VCaP (cell line): Measurements from ENCODE around the gene AUTS2.

ENCODE experiments used
- H3K27ac ChIP-seq: fragments of 450-650 bp; 2 replicates; pipeline ENCODE4 v1.5.1; 2017
- TF ChIP-seq, protein P1 (sequence below): fragments of 450-650 bp; conservative IDR thresholded peaks from 2 replicates; pipeline ENCODE4 v1.5.1; 2017; ENCODE audit warnings: mild to moderate bottlenecking, moderate library complexity

The AUTS2 gene

DNA sequence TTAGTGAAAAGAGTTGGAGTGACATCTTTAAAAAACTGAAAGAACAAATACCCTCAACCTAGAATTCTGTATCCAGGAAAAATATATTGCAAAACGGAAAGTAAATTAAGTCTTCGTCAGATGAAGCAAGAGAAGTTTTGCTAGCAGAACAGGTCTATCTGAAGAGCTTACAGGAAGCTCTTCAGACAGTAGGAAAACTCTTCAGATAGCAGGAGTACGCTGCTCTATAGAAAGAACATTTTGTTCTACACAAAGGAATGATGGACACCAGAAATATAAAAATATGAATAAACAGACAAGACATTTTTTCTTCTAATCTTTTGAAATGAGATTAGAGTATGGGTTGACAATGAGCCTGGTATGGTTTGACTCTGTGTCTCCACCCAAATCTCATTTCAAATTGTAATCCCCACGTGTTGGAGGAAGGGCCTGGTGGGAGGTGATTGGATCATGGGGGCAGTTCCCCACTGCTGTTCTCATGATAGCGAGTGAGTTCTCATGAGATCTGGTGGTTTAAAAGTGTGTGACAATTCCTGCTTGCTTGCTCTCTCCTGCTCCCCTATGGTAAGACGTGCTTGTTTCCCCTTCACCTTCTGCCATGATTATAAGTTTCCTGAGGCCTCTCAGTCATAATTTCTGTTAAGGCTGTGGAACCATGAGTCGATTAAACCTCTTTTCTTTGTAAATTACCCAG, 567.3 kb downstream of the AUTS2 start:
- TF ChIP-seq, protein P1, sequence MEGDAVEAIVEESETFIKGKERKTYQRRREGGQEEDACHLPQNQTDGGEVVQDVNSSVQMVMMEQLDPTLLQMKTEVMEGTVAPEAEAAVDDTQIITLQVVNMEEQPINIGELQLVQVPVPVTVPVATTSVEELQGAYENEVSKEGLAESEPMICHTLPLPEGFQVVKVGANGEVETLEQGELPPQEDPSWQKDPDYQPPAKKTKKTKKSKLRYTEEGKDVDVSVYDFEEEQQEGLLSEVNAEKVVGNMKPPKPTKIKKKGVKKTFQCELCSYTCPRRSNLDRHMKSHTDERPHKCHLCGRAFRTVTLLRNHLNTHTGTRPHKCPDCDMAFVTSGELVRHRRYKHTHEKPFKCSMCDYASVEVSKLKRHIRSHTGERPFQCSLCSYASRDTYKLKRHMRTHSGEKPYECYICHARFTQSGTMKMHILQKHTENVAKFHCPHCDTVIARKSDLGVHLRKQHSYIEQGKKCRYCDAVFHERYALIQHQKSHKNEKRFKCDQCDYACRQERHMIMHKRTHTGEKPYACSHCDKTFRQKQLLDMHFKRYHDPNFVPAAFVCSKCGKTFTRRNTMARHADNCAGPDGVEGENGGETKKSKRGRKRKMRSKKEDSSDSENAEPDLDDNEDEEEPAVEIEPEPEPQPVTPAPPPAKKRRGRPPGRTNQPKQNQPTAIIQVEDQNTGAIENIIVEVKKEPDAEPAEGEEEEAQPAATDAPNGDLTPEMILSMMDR: no peak
- no peak overlapping the region for H3K27ac ChIP-seq

- TF ChIP-seq, protein P1: no peak
- no peak overlapping the region for H3K27ac ChIP-seq
Measured at GRCh38 chr7:70171369-70171920, 573.2 kb downstream of the AUTS2 start.

- H3K27ac ChIP-seq: no peak overlapping the region
- TF ChIP-seq, protein P1: no peak
Measured at GRCh38 chr7:70177166-70177565, 578.9 kb downstream of the AUTS2 start.

- no peak overlapping the region for H3K27ac ChIP-seq
- TF ChIP-seq, protein P1: no peak
Measured at GRCh38 chr7:70178211-70178610, 579.9 kb downstream of the AUTS2 start.

DNA sequence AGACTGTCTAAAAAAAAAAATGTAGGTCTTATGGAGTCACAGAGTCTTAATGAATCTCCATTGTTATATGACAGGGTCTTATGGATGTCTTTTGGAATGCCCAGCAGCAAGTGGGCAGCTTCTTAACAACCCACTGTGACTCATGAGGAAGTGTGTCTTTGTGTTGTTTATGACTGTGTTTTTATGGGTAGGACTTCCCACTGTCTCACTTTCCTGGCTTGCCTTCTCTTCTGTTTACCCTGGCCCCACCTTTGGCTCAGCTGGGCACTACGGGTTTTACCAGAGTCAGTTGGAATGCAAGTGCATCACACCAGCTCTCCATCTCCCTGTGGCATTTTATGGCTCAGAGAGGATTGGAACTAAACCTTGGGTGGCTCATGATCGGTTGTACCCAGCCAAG, 580.5 kb downstream of the AUTS2 start:
- H3K27ac ChIP-seq: no peak overlapping the region
- TF ChIP-seq, protein P1: no peak

- TF ChIP-seq, protein P1: no peak
- H3K27ac ChIP-seq: no peak overlapping the region
Measured at GRCh38 chr7:70182521-70182920, 584.2 kb downstream of the AUTS2 start.

- TF ChIP-seq, protein P1: no peak
Measured at GRCh38 chr7:70183278-70183677, 585.0 kb downstream of the AUTS2 start.

More at GRCh38 chr7:70183278-70183677, 585.0 kb downstream of the AUTS2 start:
- no peak overlapping the region for H3K27ac ChIP-seq
